Ishikawa (cell line): ENCODE results near the gene RBM19.

Experiments
- EGR1 ChIP-seq: IDR thresholded peaks from 2 replicates; pipeline ENCODE4 v1.6.1; 2012
- EP300 ChIP-seq: IDR thresholded peaks from 2 replicates; pipeline ENCODE4 v1.6.1; 2012; ENCODE audit warnings: borderline replicate concordance
- FOXM1 ChIP-seq: IDR thresholded peaks from 2 replicates; pipeline ENCODE4 v1.6.1; 2012; ENCODE audit warnings: low read depth, borderline replicate concordance
- MAX ChIP-seq: IDR thresholded peaks from 2 replicates; pipeline ENCODE4 v1.6.1; 2012
- RAD21 ChIP-seq: IDR thresholded peaks from 2 replicates; pipeline ENCODE4 v1.6.1; 2012; ENCODE audit warnings: low read depth
- REST ChIP-seq: IDR thresholded peaks from 2 replicates; pipeline ENCODE4 v1.6.1; 2012; ENCODE audit warnings: low read depth, mild to moderate bottlenecking
- TAF1 ChIP-seq: IDR thresholded peaks from 2 replicates; pipeline ENCODE4 v1.6.1; 2012; ENCODE audit warnings: low read depth, mild to moderate bottlenecking
- YY1 ChIP-seq: IDR thresholded peaks from 2 replicates; pipeline ENCODE4 v1.6.1; 2012; ENCODE audit warnings: low read depth
- ZBTB7A ChIP-seq: IDR thresholded peaks from 2 replicates; pipeline ENCODE4 v1.6.1; 2012; ENCODE audit warnings: low read depth

- TF ChIP-seq FOXM1 (no peak), RAD21 (no peak), TAF1 (no peak), REST (no peak), MAX (no peak), EGR1 (no peak), ZBTB7A (no peak), EP300 (no peak), YY1 (no peak)
Measured at GRCh38 chr12:113941208-113941486, 25.0 kb downstream of the RBM19 start.
